ENCODE measurements around the gene TIGIT. TPM values are rescaled to one million over a fixed set of nuclear protein-coding genes. Genes with fewer than 3 reads are reported as not detected.

TIGIT gene
- polyA plus RNA-seq, 1 donor from 2014 or later, result 1.1 TPM

GRCh38 chr3:114253505-114253904 is 40.3 kb upstream of the TIGIT start:
- H3K9ac ChIP-seq (ENCODE audit: low read length), result no peak overlapping the region
- no peak overlapping the region for H3K4me2 ChIP-seq (ENCODE audit: low read length)
- H3K36me3 ChIP-seq (ENCODE audit: insufficient read depth, low read length), result no peaks in the 10 kb centered on the region
- H3K27ac ChIP-seq (ENCODE audit: low read length), result no peak overlapping the region
- H3F3A ChIP-seq (ENCODE audit: insufficient read depth, low read length, poor library complexity, severe bottlenecking), result no peaks in the 10 kb centered on the region
- no peak overlapping the region for H3K4me3 ChIP-seq (ENCODE audit: low read length)
- H3K9me3 ChIP-seq (ENCODE audit: low read length), result no peaks in the 10 kb centered on the region
- no peaks in the 10 kb centered on the region for H3K9me2 ChIP-seq (ENCODE audit: insufficient read depth, low read length)
- H3K79me2 ChIP-seq (replicated peaks; ENCODE audit: insufficient read depth, low read length), result no peaks in the 10 kb centered on the region
- H2AFZ ChIP-seq (ENCODE audit: low read depth, low read length), result no peak overlapping the region
- H4K20me1 ChIP-seq (ENCODE audit: insufficient read depth), result no peaks in the 10 kb centered on the region
- TF ChIP-seq TAF1 (IDR thresholded peaks at IDR 0.05; ENCODE audit: low read depth), result no peak
- no peak for TF ChIP-seq EP300 (conservative IDR thresholded peaks at IDR 0.05; ENCODE audit: poor library complexity, severe bottlenecking)
- no peak for TF ChIP-seq SMC3 (conservative IDR thresholded peaks at IDR 0.05; ENCODE audit: poor library complexity)
- no peak for TF ChIP-seq REST (IDR thresholded peaks at IDR 0.05; ENCODE audit: borderline replicate concordance)
- no peak for TF ChIP-seq RAD21 (conservative IDR thresholded peaks at IDR 0.05)
- TF ChIP-seq CTCF (IDR thresholded peaks at IDR 0.05; ENCODE audit: poor library complexity, severe bottlenecking), result no peak
- no peak for TF ChIP-seq EZH2 (IDR thresholded peaks at IDR 0.05; ENCODE audit: borderline replicate concordance, insufficient read depth, low read length, poor library complexity, severe bottlenecking)
- no peak for TF ChIP-seq POLR2AphosphoS5 (IDR thresholded peaks at IDR 0.05)
- no peak for TF ChIP-seq MXI1 (conservative IDR thresholded peaks at IDR 0.05; ENCODE audit: poor library complexity, severe bottlenecking)
- H3K27me3 ChIP-seq (ENCODE audit: insufficient read depth, low read depth, low read length), result no peaks in the 10 kb centered on the region

GRCh38 chr3:114259566-114259965 is 34.3 kb upstream of the TIGIT start:
- TF ChIP-seq TAF1 (IDR thresholded peaks at IDR 0.05; ENCODE audit: low read depth) (no peak), MXI1 (conservative IDR thresholded peaks at IDR 0.05; ENCODE audit: poor library complexity, severe bottlenecking) (no peak), SMC3 (conservative IDR thresholded peaks at IDR 0.05; ENCODE audit: poor library complexity) (no peak), EP300 (conservative IDR thresholded peaks at IDR 0.05; ENCODE audit: poor library complexity, severe bottlenecking) (no peak), RAD21 (conservative IDR thresholded peaks at IDR 0.05) (no peak), REST (IDR thresholded peaks at IDR 0.05; ENCODE audit: borderline replicate concordance) (no peak), CTCF (IDR thresholded peaks at IDR 0.05; ENCODE audit: poor library complexity, severe bottlenecking) (no peak), EZH2 (IDR thresholded peaks at IDR 0.05; ENCODE audit: borderline replicate concordance, insufficient read depth, low read length, poor library complexity, severe bottlenecking) (no peak), POLR2AphosphoS5 (IDR thresholded peaks at IDR 0.05) (no peak)
- Histone ChIP-seq H3K9ac (ENCODE audit: low read length) (no peak overlapping the region), H3K4me2 (ENCODE audit: low read length) (no peak overlapping the region), H4K20me1 (ENCODE audit: insufficient read depth) (no peaks in the 10 kb centered on the region), H3K36me3 (ENCODE audit: insufficient read depth, low read length) (no peaks in the 10 kb centered on the region), H3K27ac (ENCODE audit: low read length) (no peak overlapping the region), H3K27me3 (ENCODE audit: insufficient read depth, low read depth, low read length) (no peaks in the 10 kb centered on the region), H3K9me2 (ENCODE audit: insufficient read depth, low read length) (no peaks in the 10 kb centered on the region), H3K4me3 (ENCODE audit: low read length) (no peak overlapping the region), H3K79me2 (replicated peaks; ENCODE audit: insufficient read depth, low read length) (no peaks in the 10 kb centered on the region), H3F3A (ENCODE audit: insufficient read depth, low read length, poor library complexity, severe bottlenecking) (no peaks in the 10 kb centered on the region), H3K9me3 (ENCODE audit: low read length) (no peaks in the 10 kb centered on the region), H2AFZ (ENCODE audit: low read depth, low read length) (no peak overlapping the region)

Data from neural cell (in vitro differentiated cells).